DND-41 (cell line): Measurements from ENCODE around the gene SLX4.

Experiments
- ATAC-seq: fragments of 200-7000 bp; cut with Tn5 transposase; 3 replicates; pipeline ENCODE4 v1.9.1; 2021; ENCODE audit warnings: low read depth; ENCODE audit not compliant: insufficient read depth
- DNase-seq: peaks from one replicate; pipeline ENCODE4 v3.0.0-alpha.2; 2020
- H2AFZ ChIP-seq: 2 replicates; pipeline ENCODE4 v1.6.0; 2012; ENCODE audit warnings: low read depth, low read length
- H3K27ac ChIP-seq: 2 replicates; pipeline ENCODE4 v1.5.1; 2012; ENCODE audit warnings: low read length, inconsistent platforms
- H3K27me3 ChIP-seq: fragments of 200-600 bp; sonication (generic); 2 replicates; pipeline ENCODE4 v1.6.0; 2012; ENCODE audit warnings: low read length, mild to moderate bottlenecking, inconsistent platforms; ENCODE audit not compliant: insufficient read depth, poor library complexity
- H3K36me3 ChIP-seq: 2 replicates; pipeline ENCODE4 v1.5.1; 2012; ENCODE audit warnings: low read length, inconsistent platforms; ENCODE audit not compliant: insufficient read depth
- H3K4me1 ChIP-seq: 2 replicates; pipeline ENCODE4 v1.5.1; 2012; ENCODE audit warnings: mild to moderate bottlenecking, low read length; ENCODE audit not compliant: insufficient read depth
- H3K4me2 ChIP-seq: 2 replicates; pipeline ENCODE4 v1.6.0; 2012; ENCODE audit warnings: mild to moderate bottlenecking, moderate library complexity, low read length, inconsistent platforms; ENCODE audit not compliant: insufficient read depth
- H3K4me3 ChIP-seq, 2 experiments: fragments of 200-600 bp in 1 of 2; shearing (Covaris generic) in 1 of 2; 2 replicates each; pipeline ENCODE4 v1.5.1; 2012 to 2016; ENCODE audit warnings: inconsistent platforms in 2 of 2, low read length in 2 of 2, mild to moderate bottlenecking in 2 of 2, low read depth in 1 of 2, moderate library complexity in 1 of 2
- H3K79me2 ChIP-seq: 2 replicates; pipeline ENCODE4 v1.6.0; 2012; ENCODE audit warnings: low read length, inconsistent platforms; ENCODE audit not compliant: insufficient read depth
- H3K9ac ChIP-seq: 2 replicates; pipeline ENCODE4 v1.6.0; 2012; ENCODE audit warnings: low read depth, mild to moderate bottlenecking, inconsistent platforms, low read length, moderate library complexity
- H3K9me3 ChIP-seq: 2 replicates; pipeline ENCODE4 v1.5.1; 2012; ENCODE audit warnings: low read length, moderate library complexity, mild to moderate bottlenecking, inconsistent platforms; ENCODE audit not compliant: insufficient read depth, severe bottlenecking
- H4K20me1 ChIP-seq: 2 replicates; pipeline ENCODE4 v1.6.0; 2012; ENCODE audit warnings: low read length; ENCODE audit not compliant: insufficient read depth
- CTCF ChIP-seq: IDR thresholded peaks from 2 replicates; pipeline ENCODE4 v1.5.1; 2012; ENCODE audit warnings: borderline replicate concordance, low read length, moderate library complexity, mild to moderate bottlenecking; ENCODE audit not compliant: poor library complexity, severe bottlenecking; ENCODE audit errors: extremely low read depth
- EZH2 ChIP-seq: IDR thresholded peaks from 3 replicates; pipeline ENCODE4 v1.6.1; 2012; ENCODE audit warnings: borderline replicate concordance, low read depth, mild to moderate bottlenecking, moderate library complexity, low read length, inconsistent platforms; ENCODE audit not compliant: severe bottlenecking

SLX4 gene

GRCh38 chr16:3542601-3543373, 68.6 kb downstream of the SLX4 start:
- no peak overlapping the region for H3K4me3 ChIP-seq
- no peak overlapping the region for H3K27ac ChIP-seq
- no peak overlapping the region for H3K9ac ChIP-seq
- no peak for TF ChIP-seq CTCF
- TF ChIP-seq EZH2: no peak
- H3K27me3 ChIP-seq: no peaks in the 10 kb centered on the region
- no peaks in the 10 kb centered on the region for H3K79me2 ChIP-seq
- H3K9me3 ChIP-seq: no peaks in the 10 kb centered on the region
- H3K4me1 ChIP-seq: no peaks in the 10 kb centered on the region
- peaks cover 22% of the 10 kb centered on the region for H3K36me3 ChIP-seq
- H2AFZ ChIP-seq: no peak overlapping the region
- ATAC-seq (no peak), DNase-seq (no peak)
- no peaks in the 10 kb centered on the region for H4K20me1 ChIP-seq
- H3K4me2 ChIP-seq: no peak overlapping the region

DNA sequence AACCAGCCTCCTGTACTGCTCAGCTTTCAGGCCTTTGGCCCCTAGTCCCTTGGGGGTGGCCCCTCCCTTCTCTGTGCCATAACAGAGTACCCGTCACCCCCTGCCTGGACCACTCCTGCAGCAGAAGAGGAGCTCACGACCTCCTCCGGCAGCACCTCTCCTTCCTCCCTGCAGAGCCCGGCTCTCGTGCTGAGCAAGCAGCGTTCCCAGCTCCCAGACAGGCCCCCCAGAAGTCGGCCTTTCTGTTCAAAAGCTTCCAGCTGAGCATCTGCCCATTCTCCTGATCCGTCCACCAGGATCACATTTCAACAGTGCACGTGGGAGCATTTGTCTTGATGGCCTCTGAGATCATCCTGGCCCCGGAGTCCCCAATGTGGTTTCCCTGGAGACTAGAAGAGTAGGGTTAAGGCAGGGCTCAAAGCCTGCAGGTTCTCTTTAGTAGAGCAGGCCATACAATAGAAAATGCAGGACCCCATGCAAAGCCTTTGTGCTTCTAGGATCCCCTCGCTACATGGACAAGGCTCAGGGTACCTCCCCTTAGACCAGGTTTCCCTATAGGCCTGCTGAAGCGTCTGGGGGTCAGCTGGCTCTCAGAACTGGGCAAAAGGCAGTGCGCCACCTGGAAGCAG, 69.8 kb downstream of the SLX4 start:
- no peak overlapping the region for H3K4me2 ChIP-seq
- ATAC-seq (no peak), DNase-seq (no peak)
- H4K20me1 ChIP-seq: no peaks in the 10 kb centered on the region
- H3K4me3 ChIP-seq: no peak overlapping the region
- H2AFZ ChIP-seq: no peak overlapping the region
- H3K36me3 ChIP-seq: peaks cover 22% of the 10 kb centered on the region
- no peaks in the 10 kb centered on the region for H3K79me2 ChIP-seq
- H3K4me1 ChIP-seq: no peaks in the 10 kb centered on the region
- no peaks in the 10 kb centered on the region for H3K27me3 ChIP-seq
- no peaks in the 10 kb centered on the region for H3K9me3 ChIP-seq
- TF ChIP-seq EZH2 (no peak), CTCF (no peak)
- no peak overlapping the region for H3K9ac ChIP-seq
- H3K27ac ChIP-seq: no peak overlapping the region

DNA sequence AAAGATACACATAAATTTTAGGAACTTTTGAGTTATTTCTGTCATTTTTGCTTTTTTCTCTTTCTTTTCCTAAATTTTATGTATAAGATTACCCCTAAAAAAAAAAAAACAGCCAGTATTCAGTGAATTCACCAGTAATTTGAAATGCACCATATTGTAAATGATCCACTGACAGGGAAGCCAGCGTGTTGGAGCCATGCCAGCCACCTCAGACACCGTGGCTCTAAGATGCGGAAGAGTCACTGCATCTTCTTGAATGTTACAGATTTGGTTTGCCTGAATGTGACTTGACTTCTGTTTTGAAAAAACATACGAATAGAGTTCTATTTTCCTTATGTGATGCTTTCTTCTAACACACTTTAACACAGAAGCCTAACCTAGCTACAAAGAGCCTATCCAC, 73.2 kb downstream of the SLX4 start:
- Histone ChIP-seq H3K4me1 (no peaks in the 10 kb centered on the region), H4K20me1 (no peaks in the 10 kb centered on the region), H3K9ac (no peak overlapping the region), H3K27me3 (no peaks in the 10 kb centered on the region), H3K27ac (no peak overlapping the region), H2AFZ (no peak overlapping the region), H3K9me3 (no peaks in the 10 kb centered on the region), H3K36me3 (peaks cover 25% of the 10 kb centered on the region), H3K4me3 (no peak overlapping the region), H3K79me2 (no peaks in the 10 kb centered on the region), H3K4me2 (no peak overlapping the region)
- DNase-seq (no peak), ATAC-seq (no peak)
- TF ChIP-seq CTCF (no peak), EZH2 (no peak)
